Retina (tissue), 1 donor: ENCODE results near the gene PRKCE.

Source experiments
- DNase-seq: peaks from one replicate; pipeline ENCODE4 v3.0.0-alpha.2; 2016

The PRKCE gene

DNA sequence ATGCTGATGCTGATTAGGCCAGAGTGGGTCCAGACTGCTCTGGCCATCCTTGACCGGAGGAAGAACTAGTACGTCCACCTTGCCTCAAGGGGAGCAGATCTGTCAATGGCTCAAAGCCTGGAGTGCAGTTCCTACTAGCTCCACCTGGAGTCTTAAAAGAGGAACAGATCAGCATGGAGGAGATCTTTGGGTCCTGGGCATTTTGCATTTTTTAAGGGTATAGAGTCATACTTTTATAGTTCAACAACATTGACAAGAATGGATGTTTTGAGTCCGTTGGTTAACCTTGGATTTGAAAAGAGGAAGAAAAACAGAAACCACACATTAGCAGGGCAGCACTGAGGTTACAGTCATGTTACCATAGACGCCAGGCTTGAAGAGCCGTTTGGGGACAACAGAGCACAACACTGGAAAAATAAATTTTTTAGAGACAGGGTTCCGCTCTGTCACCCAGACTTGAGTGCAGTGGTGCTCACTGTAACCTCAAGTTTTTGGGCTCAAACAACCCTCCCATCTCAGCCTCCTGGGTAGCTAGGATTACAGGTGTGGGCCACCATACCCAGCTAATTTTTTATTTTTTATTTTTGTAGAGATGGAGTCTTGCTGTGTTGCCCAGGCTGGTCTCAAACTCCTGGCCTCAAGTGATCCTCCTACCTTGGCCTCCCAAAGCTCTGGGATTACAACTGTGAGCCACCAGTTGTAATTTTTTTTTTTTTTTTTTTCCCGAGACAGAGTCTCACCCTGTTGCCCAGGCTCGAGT lies 78.5 kb downstream of the PRKCE start:
- no peak for DNase-seq

DNA sequence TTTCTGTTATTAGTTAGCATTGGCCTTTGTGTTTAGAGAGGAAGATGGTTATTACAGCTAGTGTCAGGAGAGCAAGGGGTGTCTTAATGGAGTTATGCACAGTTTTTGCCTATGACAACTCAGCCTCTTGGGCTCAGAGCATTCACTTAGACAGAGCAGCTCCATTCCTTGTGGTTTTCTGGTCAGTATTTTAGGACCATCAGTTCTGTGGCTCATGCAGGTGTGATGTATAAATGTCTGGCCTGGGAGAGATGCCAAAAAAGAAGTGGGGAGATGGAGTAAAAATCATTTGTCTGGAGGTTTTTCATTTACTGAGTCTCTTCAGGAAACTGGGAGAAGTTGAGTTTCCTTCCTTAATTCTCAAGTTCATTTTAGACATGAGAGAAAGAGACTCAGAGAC lies 79.7 kb downstream of the PRKCE start:
- DNase-seq = no peak

DNA sequence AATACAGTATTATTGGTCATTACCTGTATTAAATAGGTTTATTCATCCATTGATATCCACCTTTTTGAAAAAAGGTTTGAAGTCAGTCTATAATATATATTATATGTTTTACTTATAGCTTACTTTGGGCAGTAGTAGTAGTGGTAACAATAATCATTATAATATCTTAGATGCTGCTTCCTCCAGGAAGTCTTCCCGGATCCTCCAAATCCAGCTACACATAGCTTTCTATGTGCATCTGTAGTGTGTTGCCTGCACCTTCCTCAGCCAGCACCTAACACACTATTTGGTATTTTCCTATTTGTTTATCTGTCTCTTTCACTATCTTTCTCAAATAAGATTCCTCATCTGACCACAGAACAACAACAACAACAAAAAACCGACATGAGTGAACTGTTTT lies 81.0 kb downstream of the PRKCE start:
- DNase-seq = no peak

DNA sequence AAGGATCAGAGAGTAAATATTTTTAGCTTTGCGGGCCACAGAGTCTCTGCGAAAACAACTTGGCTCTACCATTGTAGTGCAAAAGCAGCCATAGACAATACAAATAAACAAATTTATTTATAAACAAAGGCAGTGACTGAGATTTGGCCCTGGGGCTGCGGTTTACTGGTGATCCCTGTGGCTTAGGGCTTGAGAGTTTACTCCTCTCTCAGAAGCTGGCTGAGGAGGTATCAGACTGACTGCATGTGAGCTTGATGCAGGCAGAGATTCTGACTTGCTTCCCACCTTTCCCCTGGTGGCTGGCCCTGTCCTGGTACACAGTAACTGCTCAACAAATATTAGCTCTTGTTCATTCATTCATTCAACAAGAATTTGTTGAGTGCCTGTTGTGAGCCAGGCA lies 81.5 kb downstream of the PRKCE start:
- DNase-seq = no peak

DNA sequence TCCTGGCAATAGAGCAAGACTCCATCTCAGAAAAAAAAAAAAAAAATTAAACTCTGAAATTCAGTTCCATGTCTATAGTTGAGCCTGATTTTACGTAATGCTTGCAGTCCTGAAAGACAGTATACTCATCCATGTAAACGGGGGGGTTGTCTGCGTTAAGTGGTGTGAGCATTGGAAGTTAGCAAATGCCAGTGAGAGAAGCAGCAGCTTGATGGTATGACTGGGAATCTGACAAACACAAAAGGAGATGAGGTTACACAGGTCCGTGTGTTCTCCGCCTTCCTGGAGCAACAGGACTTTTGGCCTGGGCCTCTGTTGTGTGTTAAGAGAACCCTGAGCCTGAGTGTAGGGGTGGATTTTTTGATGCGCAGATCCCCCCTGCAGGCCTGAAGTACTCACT lies 82.9 kb downstream of the PRKCE start:
- DNase-seq = no peak

DNA sequence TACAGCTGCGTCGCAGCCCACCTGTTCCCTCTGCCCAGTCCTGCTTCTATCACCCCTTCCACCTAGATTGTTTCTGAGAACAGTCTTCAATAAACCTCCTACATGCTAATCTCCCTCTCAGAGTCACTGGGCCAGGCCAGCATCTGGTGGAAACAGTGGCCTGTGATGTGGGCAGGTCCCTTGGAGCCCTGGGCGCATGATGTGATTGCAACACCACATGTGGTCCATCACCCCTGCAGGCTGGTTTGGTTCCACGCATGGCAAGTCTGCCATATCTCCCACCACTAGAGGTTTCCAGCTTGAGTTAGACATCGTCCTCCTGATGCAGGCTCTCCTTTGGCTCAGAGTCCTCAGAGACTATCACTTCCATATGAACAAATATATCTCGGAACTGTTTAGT lies 83.5 kb downstream of the PRKCE start:
- no peak for DNase-seq

DNA sequence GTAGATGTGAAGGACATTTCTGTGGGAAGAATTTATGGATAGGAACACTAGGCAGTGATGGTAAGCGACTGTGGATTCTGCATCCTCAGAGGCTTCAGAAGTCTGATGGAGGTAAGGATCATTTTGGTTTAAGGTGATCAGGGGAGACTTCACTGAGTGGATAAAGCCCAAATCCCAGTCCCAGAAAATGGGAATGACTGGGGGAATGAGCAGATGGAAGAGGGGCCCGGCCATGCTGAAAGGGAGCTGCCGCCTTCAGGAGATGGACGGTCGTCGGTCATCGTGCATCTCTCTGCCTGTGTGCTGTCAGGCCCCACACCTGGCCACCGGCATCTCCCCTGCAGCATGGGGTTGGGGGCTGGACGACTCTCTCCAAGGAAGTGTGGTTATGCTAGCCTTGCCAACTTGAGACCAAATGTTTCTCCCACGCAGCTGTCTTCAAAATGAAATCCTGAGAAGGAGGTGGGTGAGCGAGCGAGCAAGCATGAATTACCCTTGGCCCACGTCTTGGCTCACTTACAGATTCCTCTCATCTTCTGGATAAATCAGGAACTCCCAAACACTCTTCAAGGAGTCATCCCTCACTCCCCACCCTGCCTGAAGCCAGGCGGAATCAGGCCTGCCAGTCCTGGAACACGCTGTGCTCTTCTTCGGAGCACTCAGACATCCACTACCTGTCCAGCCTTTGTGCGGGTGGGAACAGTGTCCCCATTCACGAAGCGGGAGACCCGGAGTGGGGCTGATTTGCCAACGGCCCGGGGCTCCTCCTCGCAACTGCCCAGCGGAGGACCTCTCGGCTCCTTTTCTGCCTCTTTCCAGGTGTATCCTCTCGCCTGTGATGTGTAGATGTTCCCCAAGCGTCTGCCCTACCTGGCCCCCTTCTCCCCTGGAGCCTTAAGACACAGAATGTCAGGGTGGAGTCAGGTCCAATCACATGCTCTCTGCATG lies 85.6 kb downstream of the PRKCE start:
- DNase-seq = no peak

DNA sequence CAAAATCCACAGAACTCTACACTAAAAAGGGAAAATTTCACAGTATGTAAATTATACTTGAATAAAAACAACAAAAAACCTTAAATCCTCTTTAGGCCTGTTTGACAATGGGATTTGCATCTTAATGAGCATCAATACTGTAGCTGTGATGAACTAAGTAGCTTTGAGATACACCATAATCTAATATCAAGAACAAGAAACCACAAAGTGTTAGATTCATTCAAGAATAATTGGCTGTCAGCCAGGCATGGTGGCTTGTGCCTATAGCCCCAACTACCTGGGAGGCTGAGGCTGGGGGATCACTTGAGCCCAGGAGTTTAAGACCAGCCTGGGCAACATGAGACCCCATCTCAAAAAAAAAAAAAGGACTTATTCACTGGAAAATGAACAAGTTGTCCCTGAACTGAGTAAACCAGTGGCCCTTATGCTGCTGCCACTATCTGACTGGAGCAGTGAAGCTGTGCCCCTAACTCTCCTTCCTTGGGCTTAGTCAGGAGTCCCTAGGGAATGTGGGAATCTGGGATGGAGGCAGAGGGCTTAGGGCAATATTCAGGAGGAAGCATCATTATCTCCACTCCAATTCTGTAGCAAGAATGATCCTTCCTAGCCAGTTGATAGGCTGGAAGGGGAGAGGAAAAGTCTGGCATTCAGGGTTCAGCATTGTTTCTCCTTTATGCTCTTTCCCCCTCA lies 88.5 kb downstream of the PRKCE start:
- DNase-seq = no peak

DNA sequence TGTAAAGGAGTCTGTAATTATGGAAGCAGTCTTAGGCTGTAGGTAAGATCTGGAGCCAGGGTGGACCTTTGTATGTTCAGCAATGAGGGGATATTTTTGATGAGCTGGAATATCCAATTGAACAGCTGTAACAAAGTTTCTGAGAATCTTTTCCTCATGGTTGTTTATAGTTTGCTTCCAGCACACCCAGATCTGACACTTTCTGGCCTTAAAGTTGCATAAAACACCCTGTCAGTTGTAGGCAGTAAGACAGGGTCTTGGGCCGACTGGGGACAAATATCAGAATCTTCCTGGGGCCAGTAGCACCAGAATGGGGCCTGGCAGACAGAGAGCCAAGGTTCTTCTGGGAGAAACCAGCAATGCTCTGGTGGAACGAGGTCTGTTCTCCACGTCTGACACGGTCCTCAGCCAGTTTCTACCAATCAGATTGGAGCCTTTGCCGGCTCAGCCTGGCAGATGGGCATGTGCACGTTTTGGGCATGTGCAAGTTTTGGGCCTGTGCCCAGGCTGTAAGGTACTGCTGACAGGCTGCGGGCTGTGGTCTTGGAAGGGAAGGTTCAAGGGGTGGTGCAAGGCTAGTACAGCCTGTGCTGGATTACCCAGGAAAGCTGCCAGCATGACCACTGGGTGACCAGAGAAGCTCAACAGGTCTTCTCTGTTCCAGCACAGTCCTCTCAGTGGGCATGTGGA lies 89.8 kb downstream of the PRKCE start:
- DNase-seq = no peak

DNA sequence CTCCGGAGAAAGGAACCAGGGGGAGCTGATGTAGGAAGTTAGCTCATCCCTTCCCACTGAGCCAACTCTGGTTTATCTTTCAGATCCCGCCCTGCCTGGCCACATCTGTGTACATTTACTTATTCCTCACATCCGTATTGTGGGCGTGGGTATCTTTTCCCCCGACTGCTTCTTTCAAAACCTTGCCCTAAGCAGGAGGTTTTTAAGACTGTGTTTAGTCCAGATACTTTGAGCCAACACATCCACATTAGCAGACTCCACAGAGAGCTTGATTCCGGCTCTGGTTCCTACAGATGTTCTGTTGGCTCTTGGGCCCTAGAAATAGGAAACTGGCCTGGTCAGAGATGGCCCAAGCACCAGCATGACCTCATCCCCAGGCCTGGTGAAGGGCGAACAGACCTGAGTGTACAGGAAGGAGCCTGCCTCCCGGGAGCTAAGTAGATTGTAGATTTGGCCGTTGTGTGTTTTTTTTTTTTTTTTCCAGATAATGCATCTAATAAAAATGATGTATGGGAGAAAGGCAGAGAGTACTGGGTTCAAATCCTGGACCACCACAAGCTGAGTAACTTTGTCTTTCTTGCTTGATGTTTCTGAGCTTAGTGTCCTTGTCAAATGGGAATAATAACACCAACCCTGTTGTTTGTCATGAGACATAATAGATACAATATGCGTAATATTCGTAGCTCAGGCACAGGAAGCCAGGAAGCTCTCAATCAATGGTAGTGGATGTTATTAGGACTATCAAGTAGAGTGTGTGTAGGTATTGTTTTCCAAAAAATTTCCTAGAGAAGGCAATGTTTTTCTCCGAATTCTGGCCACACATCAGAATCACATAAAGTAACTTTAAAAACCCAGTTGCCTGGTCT lies 92.3 kb downstream of the PRKCE start:
- no peak for DNase-seq

DNA sequence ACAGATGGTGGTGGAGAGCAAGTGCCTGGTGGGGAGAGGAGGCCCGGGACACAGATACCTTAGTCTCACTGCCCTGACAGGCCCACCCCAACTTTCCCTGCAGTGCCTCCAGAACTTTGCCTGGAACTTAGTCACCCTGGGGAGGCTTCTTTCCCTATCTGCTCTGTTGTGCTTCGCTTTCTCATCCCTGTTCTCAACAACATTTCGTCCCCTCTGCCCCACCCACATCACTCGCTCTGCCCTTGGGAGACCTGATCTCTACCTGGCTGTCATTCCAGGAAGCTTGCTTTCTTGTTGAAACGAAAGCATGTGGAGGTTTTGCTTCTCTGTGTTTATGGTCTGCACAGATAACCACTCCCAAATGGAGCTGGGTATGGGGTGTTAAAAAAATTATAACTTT lies 93.8 kb downstream of the PRKCE start:
- DNase-seq = no peak

DNA sequence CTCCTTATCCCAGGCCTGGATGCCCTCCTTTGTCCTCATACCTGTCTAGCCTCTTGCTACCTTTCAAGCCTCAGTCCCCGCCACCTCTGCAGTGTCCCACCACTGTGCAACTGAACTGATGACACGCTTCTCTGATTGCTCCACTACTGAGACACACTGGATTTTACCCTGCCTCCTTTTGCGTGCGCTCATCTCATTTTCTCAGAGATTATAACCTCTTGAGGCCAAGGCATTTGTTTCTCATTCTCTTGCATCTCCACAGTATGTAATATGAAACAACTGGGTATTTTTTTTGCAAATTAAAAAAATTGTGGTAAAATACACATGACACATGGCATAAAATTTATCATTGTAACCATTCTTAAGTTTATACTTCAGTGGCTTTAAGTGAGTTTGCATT lies 95.4 kb downstream of the PRKCE start:
- DNase-seq = no peak

DNA sequence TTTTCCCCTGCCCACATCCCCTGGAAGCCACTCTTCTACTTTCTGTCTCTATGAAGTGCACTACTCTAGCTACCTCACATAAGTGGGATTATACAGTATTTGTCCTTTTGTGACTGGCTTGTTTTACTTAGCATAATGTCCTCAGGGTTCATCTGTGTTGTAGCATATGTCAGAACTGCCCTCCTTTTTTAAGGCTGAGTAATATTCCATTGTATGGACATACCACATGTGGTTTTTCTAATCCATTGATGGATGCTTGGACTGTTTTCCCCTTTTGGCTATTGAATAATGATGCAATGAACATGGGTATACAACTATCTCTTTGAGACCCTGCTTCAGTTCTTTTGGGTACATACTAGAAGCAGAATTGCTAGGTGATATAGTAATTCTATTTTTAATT lies 95.9 kb downstream of the PRKCE start:
- no peak for DNase-seq

DNA sequence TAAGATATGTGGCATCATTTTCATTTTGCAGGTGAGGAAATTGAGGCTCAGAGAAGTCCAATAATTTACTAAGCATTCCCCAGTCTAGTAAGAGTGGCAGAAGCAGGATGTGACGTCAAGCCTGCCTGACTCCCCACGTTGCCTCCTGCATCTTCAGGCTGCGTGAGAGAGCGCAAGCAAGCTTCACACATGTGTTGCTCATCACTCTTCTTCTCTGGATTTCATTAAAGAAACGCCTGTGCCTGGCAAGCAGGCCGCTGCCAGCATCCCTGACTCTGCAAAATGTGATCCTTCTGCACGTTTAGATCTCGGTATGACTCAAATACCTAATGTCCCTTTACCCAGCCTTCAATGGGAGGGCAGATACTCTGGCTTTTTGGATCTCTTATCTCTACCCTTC lies 96.8 kb downstream of the PRKCE start:
- DNase-seq = no peak

DNA sequence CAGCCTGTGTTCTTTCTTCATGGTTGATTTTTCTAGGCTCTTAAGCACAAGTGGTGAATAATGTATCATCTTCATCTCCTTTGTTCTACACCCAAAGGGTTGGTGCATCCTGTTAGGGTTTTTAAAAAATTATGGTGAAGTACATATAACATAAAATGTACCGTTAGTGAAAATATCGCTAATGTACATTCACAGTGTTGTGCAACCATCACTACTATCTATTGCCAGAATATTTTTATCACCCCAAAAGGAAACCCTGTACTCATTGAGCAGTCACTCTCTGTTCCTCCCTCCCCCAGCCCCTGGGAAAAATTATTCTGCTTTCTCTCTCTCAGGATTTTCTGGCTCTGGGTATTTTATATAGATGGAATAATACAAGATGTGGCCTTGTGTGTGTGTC lies 98.5 kb downstream of the PRKCE start:
- no peak for DNase-seq

DNA sequence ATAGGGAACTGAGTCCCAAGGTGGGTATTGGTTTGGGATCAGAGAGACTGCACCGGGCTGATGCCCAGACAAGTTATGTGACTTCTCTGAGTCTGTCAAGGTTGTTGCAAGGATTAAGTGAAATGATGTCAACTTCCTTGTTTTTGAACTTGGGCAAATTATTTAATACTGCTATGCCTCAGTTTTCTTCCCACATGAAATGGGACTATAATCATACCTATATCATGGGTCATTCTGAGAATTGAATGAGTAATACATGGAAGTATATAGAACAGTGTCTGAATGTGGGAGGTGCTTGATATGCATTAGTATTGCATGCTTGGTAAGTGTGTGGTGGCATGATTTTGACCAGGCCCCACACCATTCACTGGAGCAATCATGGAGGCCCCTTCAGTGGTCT lies 99.0 kb downstream of the PRKCE start:
- no peak for DNase-seq

DNA sequence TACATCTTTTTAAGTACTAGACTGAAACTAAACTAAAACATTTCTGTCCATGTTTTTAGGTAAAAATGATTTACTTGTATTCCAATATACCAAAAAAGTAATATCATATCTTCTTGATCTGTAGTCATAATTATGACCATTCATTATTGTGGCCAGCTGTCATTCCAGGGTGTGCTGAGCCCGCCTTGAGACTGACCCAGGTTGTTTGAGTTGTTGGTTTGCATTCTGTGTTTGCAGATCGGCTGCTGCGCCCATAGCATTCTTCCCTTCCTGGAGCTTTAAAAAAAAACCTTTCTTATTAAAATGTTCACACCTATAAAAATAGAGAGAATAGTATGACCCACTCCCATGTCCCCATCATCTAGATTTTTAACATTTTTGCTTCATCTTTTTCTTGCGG lies 101.9 kb downstream of the PRKCE start:
- no peak for DNase-seq

DNA sequence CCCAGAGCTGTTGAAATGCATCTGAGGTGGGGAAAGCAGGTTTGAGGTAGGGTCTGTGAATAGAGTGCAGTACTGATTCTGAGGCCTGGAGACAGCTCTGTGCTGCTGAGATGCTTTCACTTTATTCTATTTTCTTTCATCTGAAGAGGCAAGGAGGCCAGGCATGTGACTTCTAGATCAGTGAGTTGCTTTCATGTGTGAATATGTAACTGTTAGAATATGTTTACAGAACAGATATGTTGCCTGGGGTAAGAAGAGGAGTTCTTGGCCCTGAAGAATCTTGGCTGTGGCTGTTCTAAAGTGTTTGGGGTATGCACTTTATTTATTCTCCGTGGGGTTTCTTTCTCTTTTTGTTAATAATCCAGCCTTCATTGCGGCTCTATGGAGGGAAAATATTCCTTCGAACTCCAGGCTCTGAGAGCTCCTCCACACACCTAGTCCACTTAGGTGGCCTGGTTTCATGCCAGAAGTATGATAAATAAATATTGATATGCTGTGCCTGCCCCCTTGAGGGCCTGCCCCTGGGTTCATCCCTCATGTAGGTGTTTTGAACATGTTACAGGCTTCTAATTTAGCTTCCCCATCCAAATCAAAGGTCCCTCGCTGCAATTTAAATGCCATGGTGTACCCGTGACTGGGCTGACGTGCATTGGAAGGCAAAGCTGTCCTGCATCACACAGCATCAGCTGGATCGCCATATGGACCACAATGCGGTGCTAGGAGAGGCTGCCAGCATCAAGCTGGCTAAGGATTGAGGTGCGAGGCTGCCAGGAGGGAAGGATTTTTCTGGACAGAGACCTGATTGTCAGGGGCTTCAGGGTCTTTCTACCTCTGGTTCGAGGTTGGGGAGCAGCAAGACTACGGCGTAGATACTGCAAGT lies 102.9 kb downstream of the PRKCE start:
- no peak for DNase-seq

DNA sequence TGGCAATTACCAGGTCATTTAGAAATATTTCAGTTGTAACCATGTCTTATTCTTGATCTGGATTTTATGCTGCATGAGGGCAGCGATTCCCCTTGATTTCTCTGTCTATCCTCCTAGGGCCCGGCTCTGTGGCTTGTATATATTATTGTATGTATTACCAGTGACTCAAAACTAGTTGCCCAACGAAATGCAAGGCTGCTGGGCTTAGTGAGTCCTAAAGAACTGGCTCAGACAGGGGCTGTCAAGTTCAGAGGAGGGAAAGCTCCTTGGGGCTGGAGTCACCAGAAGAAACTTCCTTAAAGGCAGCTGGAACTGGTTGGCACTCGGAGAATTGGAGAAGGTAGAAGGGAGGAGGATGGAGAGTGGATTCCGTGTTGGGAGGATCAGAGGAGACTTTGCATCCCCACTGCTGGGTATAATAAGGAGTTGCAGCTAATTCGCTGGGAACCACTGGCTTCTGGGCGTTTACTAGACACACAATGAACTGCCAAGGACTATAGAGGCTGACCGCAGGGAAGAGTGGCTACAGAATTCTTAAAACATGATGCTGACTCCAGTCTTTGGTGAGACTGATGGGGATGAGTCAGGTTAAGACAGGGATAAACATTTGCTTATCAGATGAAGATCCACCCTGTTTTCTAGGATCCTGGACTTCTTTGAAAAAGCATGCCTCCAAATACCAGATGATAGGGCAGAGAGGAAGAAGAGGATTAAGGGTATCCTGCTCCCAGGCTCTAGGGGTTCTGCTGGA lies 104.3 kb downstream of the PRKCE start:
- no peak for DNase-seq

DNA sequence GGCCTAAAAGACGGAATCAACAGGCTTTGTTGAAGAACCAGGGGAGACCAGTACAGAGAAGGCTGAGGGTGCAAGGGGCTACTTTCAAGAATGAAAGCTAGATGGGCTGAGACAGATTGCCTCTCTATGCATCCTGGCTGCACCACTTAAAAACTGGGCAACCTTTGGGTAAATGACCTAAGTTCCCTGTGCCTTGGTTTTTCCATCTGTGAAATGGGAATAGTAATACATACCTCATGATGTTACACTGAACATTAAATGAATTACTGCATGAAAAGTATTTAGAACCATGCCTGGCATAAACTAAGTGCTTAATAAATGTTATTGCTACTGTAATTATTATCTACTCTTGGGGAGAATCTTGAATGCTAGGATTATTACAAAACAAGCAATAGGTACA lies 106.5 kb downstream of the PRKCE start:
- no peak for DNase-seq
